Ureter (tissue), 1 donor: ENCODE measurements around the gene CRIP3. TPM values are rescaled to one million over a fixed set of nuclear protein-coding genes. Genes with fewer than 3 reads are reported as not detected.
"Not testable (repeated sequence)": the region's sequence is repeated elsewhere in the genome, so short reads cannot be mapped to it uniquely, and the experiment has no call there.

ENCODE experiments used
- DNase-seq: peaks from one replicate; pipeline ENCODE4 v3.0.0-alpha.2; 2020; ENCODE audit warnings: low spot score
- total RNA-seq: library from RNA; stranded (reverse); gene quantifications from one replicate; pipeline ENCODE4 v1.2.4, GENCODE V29; 2023
- donor health status: DM: yes; HTN: yes; CAD: no.

CRIP3 gene, protein sequence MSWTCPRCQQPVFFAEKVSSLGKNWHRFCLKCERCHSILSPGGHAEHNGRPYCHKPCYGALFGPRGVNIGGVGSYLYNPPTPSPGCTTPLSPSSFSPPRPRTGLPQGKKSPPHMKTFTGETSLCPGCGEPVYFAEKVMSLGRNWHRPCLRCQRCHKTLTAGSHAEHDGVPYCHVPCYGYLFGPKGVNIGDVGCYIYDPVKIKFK
- total RNA-seq, result 1.5 TPM

DNA sequence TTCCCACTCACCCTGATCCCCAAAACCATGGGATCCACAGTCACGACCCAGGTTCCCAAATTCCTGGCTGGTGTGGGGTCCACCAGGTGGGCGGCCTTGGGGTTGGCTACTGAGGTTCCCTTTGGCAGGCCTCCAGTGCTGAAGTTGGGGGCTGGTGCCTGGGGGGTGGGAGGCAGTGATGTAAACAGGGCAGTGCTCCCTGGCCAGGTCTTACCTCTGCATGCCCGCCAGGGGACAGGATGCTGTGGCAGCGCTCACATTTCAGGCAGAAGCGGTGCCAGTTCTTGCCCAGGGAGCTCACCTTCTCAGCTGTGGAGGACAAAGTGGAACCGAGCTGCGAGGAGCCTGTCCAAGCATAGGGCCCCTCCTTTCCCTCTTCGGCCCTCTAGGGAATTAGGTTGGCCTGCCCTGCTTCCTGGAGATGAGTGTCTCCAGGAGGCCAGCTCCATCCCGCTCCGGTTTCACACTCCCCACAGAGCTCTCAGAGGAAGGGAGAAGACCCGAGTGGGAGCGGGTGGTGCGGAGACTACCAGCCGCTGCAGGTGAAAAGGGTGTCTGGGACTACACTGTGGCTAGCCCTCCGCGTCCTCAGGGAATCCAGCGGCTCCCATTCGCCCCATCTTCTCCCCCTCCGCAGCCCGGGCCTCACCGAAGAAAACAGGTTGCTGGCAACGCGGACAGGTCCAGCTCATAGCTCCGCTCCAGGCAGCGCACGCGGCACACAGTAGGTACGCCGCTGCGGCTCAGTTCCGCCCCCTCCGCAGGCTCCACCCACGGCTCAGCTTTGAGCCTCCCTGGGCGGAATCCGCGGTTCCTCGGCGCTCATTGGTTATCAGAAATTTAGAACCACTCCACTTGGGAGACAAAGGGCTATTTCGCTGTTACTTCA lies at the start of gene CRIP3:
CRIP3 (minus strand) TSS at position 726 of the 889 bp plus-strand sequence; CDS start at position 692, 34 bp downstream.
- no peak for DNase-seq

DNA sequence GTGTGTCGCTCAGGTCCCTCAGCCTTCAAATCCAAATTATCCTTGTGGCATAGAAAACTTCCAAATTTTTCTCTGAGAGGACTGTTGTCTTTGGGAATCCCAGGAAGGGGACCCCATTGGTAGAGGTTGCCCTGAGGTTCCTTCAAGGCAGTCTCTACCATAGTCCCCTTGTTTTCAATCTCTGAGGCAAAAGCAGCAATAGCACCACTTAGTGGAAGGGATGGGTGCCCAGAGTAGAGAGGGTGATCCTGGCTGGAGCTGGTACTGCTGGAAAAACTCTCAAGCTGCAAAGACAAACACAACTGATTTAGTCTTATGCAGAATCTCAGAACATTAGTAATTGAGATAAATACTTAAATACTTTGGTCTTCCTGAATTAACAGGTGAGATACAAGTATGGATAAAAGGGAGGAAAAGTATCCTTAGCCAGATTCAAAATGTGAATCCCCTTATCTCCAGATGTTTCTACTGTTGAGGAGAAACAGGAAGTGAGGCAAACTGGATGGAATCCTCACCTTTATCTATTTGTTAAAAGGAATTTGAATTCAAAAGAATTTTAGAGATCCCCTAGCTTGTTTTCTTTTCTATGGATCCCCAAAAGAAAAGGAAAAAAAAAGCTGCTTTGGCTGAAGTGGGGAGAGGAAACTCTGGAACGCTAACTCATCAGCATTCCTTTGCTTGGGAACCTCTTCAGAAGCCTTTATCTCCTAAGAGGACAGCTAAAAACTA lies 47.4 kb upstream of the CRIP3 start:
- DNase-seq, result no peak

DNA sequence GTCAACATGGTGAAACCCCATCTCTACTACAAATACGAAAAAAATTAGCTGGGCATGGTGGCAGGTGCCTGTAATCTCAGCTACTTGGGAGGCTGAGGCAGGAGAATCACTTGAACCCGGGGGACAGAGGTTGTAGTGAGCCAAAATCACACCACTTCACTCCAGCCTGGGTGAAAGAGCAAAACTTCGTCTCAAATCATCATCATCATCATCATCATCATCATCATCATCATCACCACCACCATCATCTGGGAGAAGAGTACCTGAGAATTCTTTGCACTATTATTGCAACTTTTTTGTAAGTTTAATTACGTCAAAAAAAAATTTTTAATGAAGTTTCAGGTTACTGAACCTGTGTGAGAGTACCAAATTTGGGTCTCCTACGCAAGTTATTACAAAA lies 43.3 kb upstream of the CRIP3 start:
- not testable (repeated sequence) for DNase-seq

DNA sequence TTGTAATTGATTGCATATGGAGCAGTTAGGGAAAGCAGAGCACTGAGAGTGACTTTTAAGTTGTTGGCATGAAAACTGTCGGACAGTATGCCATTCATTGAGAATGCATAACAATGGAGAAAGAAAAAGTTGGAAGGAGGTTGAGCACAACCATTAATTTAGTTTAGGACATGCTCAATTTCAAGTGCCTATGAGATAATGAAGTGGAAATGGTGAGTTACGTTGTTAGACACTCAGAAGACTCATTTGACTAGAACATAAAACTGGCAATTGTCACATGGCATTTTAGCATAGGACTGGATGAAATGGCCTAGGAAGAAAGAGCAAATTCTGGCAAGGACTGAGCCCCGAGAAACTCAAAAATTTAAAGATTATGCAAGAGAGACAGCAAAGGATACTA lies 38.8 kb upstream of the CRIP3 start:
- DNase-seq, result no peak

DNA sequence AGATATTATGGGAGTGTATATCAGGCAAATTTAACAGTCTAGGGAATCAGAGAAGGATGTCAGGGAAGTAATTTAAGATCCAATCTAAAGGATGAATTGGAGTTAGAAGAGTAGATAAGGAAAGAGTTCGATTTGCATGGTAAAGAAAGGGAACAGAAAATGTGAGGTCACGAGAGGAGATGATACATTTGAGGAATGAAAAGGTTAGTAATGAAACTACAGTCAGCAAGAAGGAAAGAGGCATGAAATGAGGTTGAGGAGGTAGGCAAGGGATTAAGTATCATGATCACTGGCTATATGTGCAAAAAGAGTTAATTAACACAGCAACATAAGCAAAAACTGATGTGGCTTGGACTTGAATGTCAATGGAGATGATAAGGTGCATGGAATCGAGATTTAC lies 38.4 kb upstream of the CRIP3 start:
- DNase-seq, result no peak

DNA sequence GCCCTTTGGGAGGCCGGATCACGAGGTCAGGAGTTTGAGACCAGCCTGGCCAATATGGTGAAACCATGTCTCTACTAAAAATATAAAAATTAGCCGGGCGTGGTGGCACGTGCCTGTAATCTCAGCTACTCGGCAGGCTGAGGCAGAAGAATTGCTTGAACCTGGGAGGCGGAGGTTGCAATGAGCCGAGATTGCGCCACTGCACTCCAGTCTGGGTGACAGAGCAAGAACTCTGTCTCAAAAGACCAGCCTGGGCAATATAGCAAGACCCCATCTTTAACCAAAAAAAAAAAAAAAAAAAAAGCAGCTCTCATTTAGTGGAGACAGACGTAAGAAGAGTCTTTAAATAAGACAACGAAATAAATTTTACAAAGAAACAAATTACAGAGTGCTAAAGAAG lies 37.6 kb upstream of the CRIP3 start:
- DNase-seq, result not testable (repeated sequence)

DNA sequence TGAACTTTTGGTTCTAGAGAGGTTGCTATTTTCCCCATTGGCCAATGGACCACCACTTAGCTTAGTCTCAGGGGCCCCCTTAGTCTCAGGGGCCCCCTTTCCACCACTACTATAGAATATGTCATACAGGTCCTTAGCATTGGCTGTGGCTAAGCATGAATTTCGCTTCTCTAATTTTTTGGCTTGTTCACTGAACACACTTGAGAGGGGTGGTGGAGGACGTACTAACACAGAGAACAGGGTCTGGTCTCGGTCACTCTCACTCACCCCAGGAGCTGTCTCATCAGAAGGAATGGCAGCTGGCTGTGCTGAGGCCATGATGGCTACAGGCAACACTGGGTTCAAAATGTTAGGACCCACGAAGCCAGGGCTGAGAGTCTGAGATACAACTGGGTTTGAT lies 30.5 kb upstream of the CRIP3 start:
- DNase-seq, result no peak

DNA sequence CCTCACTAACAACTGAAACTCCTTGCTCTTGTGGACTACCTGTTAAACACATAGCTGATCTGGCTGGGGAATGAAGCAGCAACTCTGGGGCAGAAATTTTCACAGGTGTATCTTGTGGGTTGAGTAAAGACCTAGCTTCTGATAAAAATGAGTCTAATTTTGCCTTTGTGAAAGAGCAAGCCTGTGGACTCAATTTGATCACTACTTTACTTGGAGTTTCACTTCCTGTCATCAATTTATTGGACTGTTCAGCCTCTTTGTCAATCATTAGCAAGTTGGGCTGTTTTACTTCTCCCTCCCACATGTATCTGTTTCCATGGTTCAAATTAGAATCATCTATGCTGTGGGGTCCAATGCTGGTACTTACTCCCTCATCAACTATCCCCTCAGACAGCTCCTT lies 29.6 kb upstream of the CRIP3 start:
- no peak for DNase-seq

DNA sequence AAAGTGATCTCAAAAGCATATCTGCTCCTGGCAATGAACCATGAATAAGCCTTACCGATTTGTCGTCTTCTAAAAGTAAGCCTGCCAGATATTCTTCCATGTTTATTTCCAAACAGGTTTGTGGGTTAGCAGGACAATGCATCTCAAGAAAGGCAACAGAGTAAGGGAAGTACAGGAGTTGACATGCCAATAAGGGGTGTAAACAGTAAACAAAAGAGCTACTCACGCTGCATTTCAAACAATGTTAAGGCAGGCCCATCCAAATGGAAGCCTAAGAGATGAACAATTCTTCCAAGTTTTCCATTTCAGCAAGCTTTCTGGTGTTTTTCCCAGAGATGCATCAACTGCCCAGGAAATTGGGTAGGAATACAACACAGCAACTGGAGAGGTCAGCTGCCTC lies 27.8 kb upstream of the CRIP3 start:
- no peak for DNase-seq

DNA sequence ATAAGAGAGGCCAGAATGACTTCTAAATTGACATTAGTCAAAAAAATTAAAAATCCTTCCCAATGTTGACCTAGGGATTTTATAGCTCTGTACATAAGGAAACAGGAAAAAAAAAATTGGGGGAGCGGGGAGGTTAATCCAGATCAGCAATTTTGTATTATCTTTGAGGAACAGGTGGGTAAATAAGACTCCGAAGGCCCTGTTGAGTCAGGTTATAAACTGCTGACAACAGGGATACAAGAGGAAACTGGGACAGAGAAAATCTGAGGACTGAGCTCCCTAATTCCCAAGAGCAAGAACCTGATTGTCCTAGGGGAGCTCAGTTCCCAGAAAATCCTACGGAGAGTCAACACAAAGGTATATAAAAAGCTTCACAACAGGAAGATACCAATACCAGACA lies 26.8 kb upstream of the CRIP3 start:
- no peak for DNase-seq

DNA sequence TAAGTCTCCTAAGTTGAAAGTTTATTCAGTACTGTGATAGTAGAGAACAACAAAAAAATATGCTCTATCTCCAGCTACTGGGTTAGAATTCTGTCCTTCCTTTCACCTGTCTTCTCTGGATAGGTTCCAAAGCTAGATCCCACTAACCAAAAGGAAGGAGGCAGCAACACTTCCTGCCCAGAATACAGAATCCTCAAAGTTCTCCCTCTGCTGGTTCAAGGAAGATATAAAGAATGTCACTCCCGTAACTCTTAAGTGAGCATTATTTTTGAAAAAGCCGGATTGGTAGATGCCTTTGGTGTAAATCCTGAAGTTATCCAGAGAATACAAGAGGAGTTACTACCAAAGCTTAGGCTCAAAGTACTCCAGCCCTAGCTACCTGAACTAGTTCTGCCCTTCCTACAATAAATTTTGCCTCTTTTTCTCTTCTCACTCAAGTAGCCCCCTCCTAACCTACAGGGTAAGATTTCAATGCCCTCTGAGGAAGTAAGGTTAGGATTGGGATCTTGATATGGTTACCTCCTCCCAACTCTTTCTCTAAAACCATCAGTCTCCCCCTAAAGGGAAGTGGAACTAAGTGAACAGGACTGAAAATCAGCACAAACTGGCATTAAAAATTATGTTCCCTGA lies 26.0 kb upstream of the CRIP3 start:
- DNase-seq, result no peak

DNA sequence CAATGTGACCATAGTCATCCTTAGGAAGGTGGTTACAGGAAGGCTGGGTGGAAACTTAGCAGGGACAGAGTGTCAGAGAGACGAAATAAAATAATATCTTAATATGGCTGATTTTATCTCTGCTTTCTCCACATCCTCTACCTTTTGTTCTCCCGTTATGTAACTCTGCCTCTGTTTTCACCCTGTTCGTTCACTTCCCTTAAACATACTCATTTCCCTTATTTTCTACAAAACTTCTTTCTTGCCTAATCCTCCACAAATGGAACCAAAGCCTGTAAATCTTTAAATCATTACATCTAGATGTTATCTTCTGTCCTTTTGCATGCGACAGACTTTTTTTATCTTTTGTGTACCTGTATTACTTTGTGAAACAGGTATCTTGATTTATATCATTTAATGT lies 23.3 kb upstream of the CRIP3 start:
- no peak for DNase-seq

DNA sequence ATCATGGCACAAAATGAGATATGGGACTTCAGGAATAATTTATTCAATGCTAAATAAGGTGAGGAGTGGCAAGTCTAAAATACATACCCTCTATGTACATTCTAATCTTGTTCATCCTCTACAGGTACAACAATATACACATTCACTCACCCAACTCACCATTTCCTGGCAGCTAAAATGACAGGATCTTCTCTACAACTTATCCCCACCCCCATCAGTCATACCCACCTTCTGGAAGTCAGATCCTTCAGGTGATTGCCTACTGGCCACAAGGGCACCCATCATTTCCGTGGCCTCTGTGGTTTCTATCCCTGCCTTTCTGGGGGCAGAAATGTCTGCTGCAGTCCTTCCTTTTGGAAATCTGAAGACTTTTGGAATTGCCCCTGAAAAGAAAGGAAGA lies 22.8 kb upstream of the CRIP3 start:
- no peak for DNase-seq

DNA sequence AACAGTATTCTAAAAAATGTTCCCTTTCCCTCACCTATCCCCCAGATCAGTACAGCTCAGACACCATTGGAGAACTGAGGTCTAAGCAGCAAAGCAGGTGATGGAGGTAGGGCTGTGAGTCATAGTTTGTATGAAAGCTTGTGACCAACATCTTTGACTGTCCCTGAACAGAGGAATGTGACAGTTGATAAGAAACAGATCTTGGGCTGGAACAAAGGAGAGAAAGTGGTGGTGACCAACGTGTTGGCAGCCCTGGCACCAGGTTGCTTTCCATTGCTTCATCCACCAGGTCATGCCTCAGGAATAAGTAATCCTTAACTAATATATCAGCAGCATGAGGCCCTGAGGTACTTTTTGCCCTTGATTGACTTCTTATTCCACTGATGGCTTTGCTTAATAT lies 19.9 kb upstream of the CRIP3 start:
- no peak for DNase-seq

DNA sequence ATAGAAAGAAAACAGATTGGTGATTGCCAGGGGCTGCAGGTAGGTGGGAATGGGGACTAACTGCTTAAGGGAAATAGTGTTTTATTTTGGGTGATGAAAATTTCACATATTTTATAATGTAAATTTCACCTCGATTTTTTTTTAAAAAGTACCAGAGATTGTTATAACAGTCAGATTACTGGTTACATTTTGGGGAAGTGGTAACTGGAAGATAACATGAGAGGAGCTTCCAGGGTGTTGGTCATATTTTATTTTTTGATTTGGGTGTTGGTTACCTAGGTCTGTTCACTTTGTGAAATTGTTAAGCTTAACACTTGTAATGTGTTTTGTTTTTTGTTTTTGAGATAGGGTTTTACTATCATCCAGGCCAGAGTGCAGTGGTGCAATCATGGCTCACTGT lies 17.2 kb upstream of the CRIP3 start:
- no peak for DNase-seq

DNA sequence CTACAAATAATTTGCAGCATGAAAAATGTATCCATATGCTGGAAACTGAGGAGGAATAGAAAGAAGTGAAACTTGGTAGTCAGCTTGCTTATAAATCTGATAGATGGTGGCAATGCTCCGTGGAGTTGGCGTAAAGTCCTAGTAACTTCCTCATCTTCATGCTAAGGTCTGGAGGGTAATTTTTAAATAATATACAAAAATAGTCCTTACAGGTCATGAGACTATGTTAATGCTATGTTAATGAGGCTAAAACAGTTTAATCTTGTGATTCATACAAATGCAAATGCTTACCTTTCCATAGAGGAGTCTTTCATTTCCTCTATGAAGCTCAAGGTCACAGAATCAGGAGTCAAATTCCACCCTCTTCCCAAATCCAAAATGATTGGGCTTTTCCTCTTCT lies 9.4 kb upstream of the CRIP3 start:
- DNase-seq, result no peak

DNA sequence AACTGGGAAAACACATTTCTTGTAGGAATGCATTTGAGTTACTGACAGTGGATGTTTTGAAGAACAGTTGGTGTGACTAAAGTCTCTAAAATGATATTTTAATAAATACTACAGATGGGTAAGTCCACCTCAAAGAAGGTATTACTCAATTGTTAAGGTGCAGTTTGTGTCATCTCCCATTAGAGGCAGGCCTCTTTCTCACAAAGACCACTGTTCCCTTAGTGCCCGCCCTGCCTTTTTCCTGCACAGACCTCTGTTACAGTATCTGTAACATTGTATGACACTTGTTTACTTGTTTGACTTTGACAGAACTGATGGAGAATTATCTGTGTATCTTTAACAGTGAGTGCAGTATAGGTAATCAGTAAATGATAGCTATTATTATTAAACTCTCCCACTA lies 5.2 kb upstream of the CRIP3 start:
- no peak for DNase-seq

DNA sequence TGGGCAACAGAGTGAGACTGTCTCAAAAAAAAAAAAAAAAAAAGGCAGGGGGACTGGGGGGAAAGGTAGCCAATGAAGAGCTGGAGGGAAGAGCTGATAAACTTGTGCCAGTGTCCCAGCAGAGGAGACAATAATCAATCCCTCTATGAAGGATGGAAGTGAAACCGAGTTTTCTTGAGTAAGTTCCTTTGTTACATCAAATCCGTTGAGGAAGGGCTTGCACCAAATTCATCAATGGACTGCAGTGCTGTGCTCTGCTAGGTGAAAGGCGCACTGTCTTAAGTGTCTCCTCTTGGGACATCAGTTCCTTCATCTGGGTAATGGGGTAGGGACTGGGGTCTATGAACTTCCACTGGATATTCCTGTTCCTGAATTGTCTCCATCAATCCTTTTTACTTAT lies 3.0 kb upstream of the CRIP3 start:
- DNase-seq, result no peak

DNA sequence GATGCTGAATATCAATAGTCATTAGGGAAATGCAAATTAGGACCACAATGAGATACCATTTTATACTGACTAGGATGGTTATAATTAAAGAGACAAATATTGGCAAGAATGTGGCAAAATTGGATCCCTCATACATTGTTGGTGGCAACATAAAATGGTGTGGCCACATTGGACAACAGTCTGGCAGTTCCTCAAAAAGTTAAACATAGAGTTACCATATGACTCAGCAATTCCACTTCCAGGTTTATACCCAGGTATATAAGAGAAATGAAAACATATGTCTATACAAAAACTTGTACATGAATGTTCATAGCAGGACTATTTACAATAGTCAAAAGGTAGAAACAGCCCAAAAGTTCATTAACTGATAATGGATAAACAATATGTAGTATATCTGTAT lies 2.0 kb upstream of the CRIP3 start:
- DNase-seq, result no peak

DNA sequence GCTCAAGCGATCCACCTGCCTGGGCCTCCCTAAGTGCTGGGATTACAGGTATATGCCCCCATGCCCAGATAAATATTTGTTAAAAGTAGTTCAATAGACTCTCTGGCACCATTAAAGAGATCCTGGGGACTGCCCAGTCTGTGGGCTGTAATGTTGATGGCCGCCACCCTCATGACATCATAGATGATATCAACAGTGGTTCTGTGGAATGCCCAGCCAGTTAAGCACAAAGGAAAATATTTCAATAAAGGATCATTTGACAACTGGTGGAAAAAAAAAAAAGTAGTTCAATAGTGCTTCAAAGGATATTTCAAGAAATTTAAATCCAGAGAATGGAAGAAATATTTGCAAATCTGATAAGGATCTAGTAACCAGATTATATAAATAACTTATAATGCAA lies 1.5 kb upstream of the CRIP3 start:
- DNase-seq, result no peak

DNA sequence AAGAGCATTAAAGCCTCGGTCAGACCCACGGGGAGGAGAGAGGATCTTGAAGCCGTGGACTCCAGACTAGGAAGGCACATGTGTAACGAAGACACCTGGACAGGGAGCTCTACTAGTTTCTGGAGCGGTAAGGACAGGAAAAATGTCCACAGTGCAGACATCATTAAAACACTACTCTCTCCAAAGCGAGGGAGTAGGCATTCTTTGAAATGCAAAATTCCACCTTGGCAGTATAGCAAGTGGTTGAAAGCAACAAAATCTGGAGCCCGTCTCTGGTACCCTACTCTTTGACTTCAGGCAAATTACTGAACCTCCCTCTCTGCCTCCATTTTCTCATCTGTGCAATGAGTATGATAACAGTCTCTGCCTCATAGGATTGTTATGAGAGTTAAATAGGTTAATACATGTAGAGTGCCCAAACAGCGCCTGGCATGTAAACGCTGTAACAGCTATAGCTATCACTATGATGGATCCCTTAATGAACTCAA lies 408 bp upstream of the CRIP3 start:
- no peak for DNase-seq

DNA sequence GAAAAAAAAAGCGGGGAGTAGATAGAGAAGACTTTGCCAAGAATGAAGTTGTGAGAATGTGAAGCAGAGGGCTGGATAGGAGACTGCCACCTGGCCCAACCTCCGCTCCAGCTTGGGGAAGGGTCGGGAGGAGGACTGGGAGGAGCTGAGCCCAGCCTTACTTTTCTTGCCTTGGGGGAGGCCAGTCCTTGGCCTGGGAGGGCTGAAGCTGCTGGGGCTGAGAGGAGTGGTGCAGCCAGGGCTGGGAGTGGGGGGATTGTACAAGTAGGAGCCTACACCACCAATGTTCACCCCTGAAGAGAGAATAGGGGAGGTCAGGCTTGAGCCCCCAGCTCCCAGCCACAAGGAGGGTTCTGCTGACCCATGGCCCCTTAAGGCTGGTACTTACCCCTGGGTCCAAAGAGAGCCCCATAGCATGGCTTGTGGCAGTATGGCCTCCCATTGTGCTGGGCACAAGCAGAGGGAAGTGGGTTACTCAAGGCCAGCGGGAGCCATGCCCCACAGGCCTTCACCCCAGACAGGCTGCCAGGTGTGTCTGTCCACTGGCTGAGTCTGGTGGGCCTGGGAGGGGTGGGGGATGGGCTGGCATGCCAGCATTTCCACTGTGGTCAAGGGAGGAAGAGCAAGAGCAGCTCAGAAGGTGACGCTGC lies 1.1 kb downstream of the CRIP3 start:
- no peak for DNase-seq
